Measurements from ENCODE around the gene PTK6.
A peak's percentile ranks its signal among the peaks of the same experiment; 100 is the strongest.
"Not testable (repeated sequence)": the region's sequence is repeated elsewhere in the genome, so short reads cannot be mapped to it uniquely, and the experiment has no call there.

The PTK6 gene

GRCh38 chr20:63527184-63527583 is 10.0 kb downstream of the PTK6 start:
- DNase-seq, result no peak

GRCh38 chr20:63525971-63526370 is 11.2 kb downstream of the PTK6 start:
- no peak for DNase-seq

- DNase-seq, result no peak
Observed at GRCh38 chr20:63525185-63525584, 12.0 kb downstream of the PTK6 start.

- no peak for DNase-seq
Observed at GRCh38 chr20:63522981-63523611, 14.1 kb downstream of the PTK6 start.

- DNase-seq, result no peak
Observed at GRCh38 chr20:63522091-63522868, 14.9 kb downstream of the PTK6 start.

- DNase-seq, result no peak
Observed at GRCh38 chr20:63521602-63522001, 15.6 kb downstream of the PTK6 start.

- DNase-seq, result peak; percentile 89
Observed at GRCh38 chr20:63520934-63521601, 16.1 kb downstream of the PTK6 start.

GRCh38 chr20:63520504-63520933 is 16.7 kb downstream of the PTK6 start, which contains the start of gene PPDPF:
PPDPF (plus strand) TSS chr20:63520765; CDS start chr20:63521309, 544 bp downstream.
- DNase-seq, result peak; percentile 94

GRCh38 chr20:63519668-63520503 is 17.3 kb downstream of the PTK6 start:
- DNase-seq, result no peak

- no peak for DNase-seq
Observed at GRCh38 chr20:63518946-63519667, 18.1 kb downstream of the PTK6 start.

GRCh38 chr20:63518351-63518861 is 18.8 kb downstream of the PTK6 start:
- no peak for DNase-seq

GRCh38 chr20:63517376-63518309 is 19.5 kb downstream of the PTK6 start:
- no peak for DNase-seq

- DNase-seq, result not testable (repeated sequence)
Observed at GRCh38 chr20:63514520-63514919, 22.7 kb downstream of the PTK6 start.

- no peak for DNase-seq
Observed at GRCh38 chr20:63513207-63513606, 24.0 kb downstream of the PTK6 start.

GRCh38 chr20:63509088-63509564 is 28.1 kb downstream of the PTK6 start:
- DNase-seq, result no peak

GRCh38 chr20:63508072-63508768 is 29.0 kb downstream of the PTK6 start:
- no peak for DNase-seq

- DNase-seq, result no peak
Observed at GRCh38 chr20:63507083-63507743, 30.0 kb downstream of the PTK6 start.

GRCh38 chr20:63505723-63506122 is 31.5 kb downstream of the PTK6 start:
- DNase-seq, result no peak

- no peak for DNase-seq
Observed at GRCh38 chr20:63505281-63505680, 31.9 kb downstream of the PTK6 start.

All from activated CD8-positive, alpha-beta memory T cell treated with anti-CD3 and anti-CD28 coated beads for 24 hours (primary cell).